Fibroblast of the aortic adventitia (primary cell): ENCODE results near the gene EFHD2. TPM values are rescaled to one million over a fixed set of nuclear protein-coding genes. Genes with fewer than 3 reads are reported as not detected.
A peak's percentile ranks its signal among the peaks of the same experiment; 100 is the strongest.
"Not testable (repeated sequence)": the region's sequence is repeated elsewhere in the genome, so short reads cannot be mapped to it uniquely, and the experiment has no call there.

Experiments
- DNase-seq: peaks from one replicate; pipeline ENCODE4 v3.0.0-alpha.2; 2010; ENCODE audit warnings: low read depth
- H3K4me3 ChIP-seq: 2 replicates; pipeline ENCODE4 v1.5.1; 2011; ENCODE audit warnings: low read depth, mild to moderate bottlenecking, control low read depth, low read length, moderate library complexity
- CTCF ChIP-seq: IDR thresholded peaks from 2 replicates; pipeline ENCODE4 v1.5.1; 2011; ENCODE audit warnings: mild to moderate bottlenecking, low read length, control low read depth, inconsistent platforms; ENCODE audit not compliant: insufficient read depth
- total RNA-seq: library from RNA; depleted of rRNA; stranded (reverse); fragments of >200 nt; gene quantifications from 2 replicates; pipeline ENCODE4 v1.2.3, GENCODE V29; 2012; ENCODE audit warnings: low replicate concordance

EFHD2 gene
- total RNA-seq, 1 donor: 28.1 TPM

GRCh38 chr1:15425958-15426357 lies 16.3 kb downstream of the EFHD2 start:
- DNase-seq: no peak
- no peak overlapping the region for H3K4me3 ChIP-seq
- no peak for TF ChIP-seq CTCF

GRCh38 chr1:15426492-15427279 lies 17.0 kb downstream of the EFHD2 start:
- no peak for TF ChIP-seq CTCF
- no peak for DNase-seq
- H3K4me3 ChIP-seq: no peak overlapping the region

GRCh38 chr1:15427280-15427666 lies 17.6 kb downstream of the EFHD2 start:
- no peak for TF ChIP-seq CTCF

GRCh38 chr1:15428252-15428651 lies 18.6 kb downstream of the EFHD2 start:
- not testable (repeated sequence) for DNase-seq, H3K4me3 ChIP-seq

More at GRCh38 chr1:15427280-15427666, 17.6 kb downstream of the EFHD2 start:
- no peak for DNase-seq
- no peak overlapping the region for H3K4me3 ChIP-seq

- no peak for TF ChIP-seq CTCF
- H3K4me3 ChIP-seq: no peak overlapping the region
- no peak for DNase-seq
Observed at GRCh38 chr1:15428815-15429435, 19.2 kb downstream of the EFHD2 start.

- DNase-seq: peak; percentile 41
- H3K4me3 ChIP-seq: no peak overlapping the region
- no peak for TF ChIP-seq CTCF
Observed at GRCh38 chr1:15429701-15430149, 20.0 kb downstream of the EFHD2 start.

GRCh38 chr1:15430787-15431570 lies 21.3 kb downstream of the EFHD2 start:
- TF ChIP-seq CTCF: peak; percentile 94
- H3K4me3 ChIP-seq: no peak overlapping the region
- peak; percentile 44 for DNase-seq
